Immature natural killer cell (primary cell): ENCODE data around the gene RBBP4. TPM values are rescaled to one million over a fixed set of nuclear protein-coding genes. Genes with fewer than 3 reads are reported as not detected.
"Not testable (repeated sequence)": the region's sequence is repeated elsewhere in the genome, so short reads cannot be mapped to it uniquely, and the experiment has no call there.

Experiments
- DNase-seq, 3 donors: peaks; one replicate each; pipeline ENCODE4 v3.0.0; 2022; ENCODE audit warnings: mixed read lengths in 1 of 3
- H3K27ac Mint-ChIP-seq, 6 donors: one replicate each; pipeline ENCODE4 v1.8.0; 2020; ENCODE audit warnings: mixed read lengths in 6 of 6, mild to moderate bottlenecking in 5 of 6, inconsistent platforms in 4 of 6, moderate library complexity in 3 of 6
- H3K27me3 Mint-ChIP-seq, 3 donors: one replicate each; pipeline ENCODE4 v1.8.0; 2020 to 2021; ENCODE audit warnings: low read depth in 3 of 3, mild to moderate bottlenecking in 3 of 3, mixed read lengths in 3 of 3, moderate library complexity in 3 of 3, inconsistent platforms in 1 of 3
- H3K36me3 Mint-ChIP-seq, 3 donors: one replicate each; pipeline ENCODE4 v1.8.0; 2020; ENCODE audit warnings: mixed read lengths in 3 of 3, inconsistent platforms in 2 of 3, mild to moderate bottlenecking in 2 of 3
- H3K4me1 Mint-ChIP-seq, 2 donors: one replicate each; pipeline ENCODE4 v1.8.0; 2020; ENCODE audit warnings: inconsistent platforms in 2 of 2, mild to moderate bottlenecking in 2 of 2, mixed read lengths in 2 of 2, moderate library complexity in 1 of 2
- H3K4me3 Mint-ChIP-seq, 5 donors: one replicate each; pipeline ENCODE4 v1.8.0; 2020; ENCODE audit warnings: mild to moderate bottlenecking in 5 of 5, mixed read lengths in 5 of 5, inconsistent platforms in 3 of 5, moderate library complexity in 3 of 5
- H3K9me3 Mint-ChIP-seq, 6 donors: one replicate each; pipeline ENCODE4 v1.8.0; 2020; ENCODE audit warnings: mild to moderate bottlenecking in 6 of 6, mixed read lengths in 6 of 6, inconsistent platforms in 4 of 6, moderate library complexity in 3 of 6
- polyA plus RNA-seq, 3 donors: library from polyadenylated mRNA; unstranded; fragments of 300-500 nt; fragmentation: Illumina TruSeq; gene quantifications; one replicate each; pipeline ENCODE4 v1.2.3, GENCODE V29; 2021

The RBBP4 gene
- polyA plus RNA-seq, 3 donors from 2014 or later, result 314 to 568 (median 325) TPM

DNA sequence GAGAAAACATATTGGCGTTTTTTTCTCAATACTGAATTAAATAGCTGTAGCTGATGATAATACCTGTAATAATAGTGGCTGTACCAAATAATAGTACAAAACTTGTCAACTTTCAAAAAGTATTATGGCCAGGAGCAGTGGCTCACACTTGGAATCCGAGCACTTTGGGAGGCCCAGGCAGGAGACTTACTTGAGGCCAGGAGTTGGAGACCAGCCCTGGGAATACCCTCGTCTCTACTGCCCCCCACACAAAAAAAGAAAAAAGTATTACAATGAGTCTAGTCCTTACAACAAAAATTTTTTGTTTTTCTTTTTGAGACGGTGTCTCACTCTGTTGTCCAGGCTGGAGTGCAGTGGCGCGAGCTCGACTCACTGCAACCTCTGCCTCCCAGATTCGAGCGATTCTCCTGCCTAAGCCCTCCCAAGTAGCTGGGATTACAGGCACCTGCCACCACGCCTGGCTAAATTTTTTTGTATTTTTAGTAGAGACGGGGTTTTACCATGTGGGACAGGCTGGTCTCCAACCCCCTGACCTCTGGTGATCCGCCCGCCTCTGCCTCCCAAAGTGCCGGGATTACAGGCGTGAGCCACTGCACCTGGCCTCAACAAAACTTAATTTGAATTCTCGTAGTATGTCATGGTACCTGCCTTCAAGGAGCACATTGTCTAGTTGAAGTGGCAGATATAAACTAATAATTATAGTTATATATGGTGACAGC is 1.4 kb downstream of the RBBP4 start:
- H3K4me3 Mint-ChIP-seq, result peak overlapping the region; percentile 94 to 100 (median 95)
- peak overlapping the region; percentile 96 to 100 (median 100) for H3K27ac Mint-ChIP-seq
- H3K4me1 Mint-ChIP-seq, result peaks cover 65 to 80% of the 10 kb centered on the region in 2 donors
- H3K27me3 Mint-ChIP-seq, result peaks cover 9 to 20% (median 14%) of the 10 kb centered on the region in 3 donors
- no peaks in the 10 kb centered on the region for H3K9me3 Mint-ChIP-seq
- H3K36me3 Mint-ChIP-seq, result peaks cover 12 to 19% (median 13%) of the 10 kb centered on the region in 3 donors
- no peak for DNase-seq

- Mint-ChIP-seq H3K9me3 (no peaks in the 10 kb centered on the region), H3K27me3 (no peaks in the 10 kb centered on the region), H3K4me3 (no peak overlapping the region), H3K4me1 (peaks cover 19 to 51% of the 10 kb centered on the region in 2 donors), H3K36me3 (peaks cover 22 to 37% (median 28%) of the 10 kb centered on the region in 3 donors), H3K27ac (no peak overlapping the region)
- no peak for DNase-seq
Measured at GRCh38 chr1:32659581-32659980, 8.6 kb downstream of the RBBP4 start.

- Mint-ChIP-seq H3K4me3 (no peak overlapping the region), H3K27me3 (no peaks in the 10 kb centered on the region), H3K27ac (no peak overlapping the region), H3K4me1 (peaks cover 3 to 13% of the 10 kb centered on the region in 2 donors), H3K36me3 (peaks cover 11 to 33% (median 22%) of the 10 kb centered on the region in 3 donors), H3K9me3 (no peaks in the 10 kb centered on the region)
- DNase-seq, result no peak
Measured at GRCh38 chr1:32665915-32666314, 14.9 kb downstream of the RBBP4 start.

DNA sequence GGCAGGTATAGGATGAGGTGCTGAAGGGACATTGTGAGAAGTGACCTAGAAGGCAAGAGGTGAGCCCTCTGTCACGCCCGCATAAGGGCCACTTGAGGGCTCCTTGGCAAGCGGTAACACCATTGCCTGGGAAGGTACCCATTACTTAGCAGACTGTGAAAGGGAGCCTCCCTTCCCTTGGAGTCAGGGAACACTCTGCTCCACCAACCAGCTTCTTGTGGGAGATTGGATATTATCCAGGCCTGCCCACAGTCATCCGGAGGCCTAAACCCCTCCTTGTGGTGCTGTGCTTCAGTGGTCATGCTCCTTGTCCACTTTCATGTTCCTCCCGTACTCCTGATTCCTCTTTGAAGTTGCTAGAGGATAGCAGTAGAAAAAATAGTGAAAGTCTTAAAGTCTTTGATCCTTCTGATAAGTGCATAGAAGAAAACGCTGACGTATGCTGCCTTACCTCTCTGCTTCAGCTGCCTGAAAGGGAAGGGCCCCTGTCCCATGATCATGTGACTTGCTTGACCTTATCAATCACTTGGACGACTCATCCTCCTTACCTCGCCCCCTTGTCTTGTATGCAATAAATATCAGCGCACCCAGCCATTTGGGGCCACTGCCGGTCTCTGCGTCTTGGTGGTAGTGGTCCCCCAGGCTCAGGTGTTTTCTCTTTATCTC is 16.0 kb downstream of the RBBP4 start:
- H3K27ac Mint-ChIP-seq, result peak overlapping the region in 1 of 6 donors; percentile 5
- peaks cover 3 to 12% of the 10 kb centered on the region in 2 donors for H3K4me1 Mint-ChIP-seq
- H3K27me3 Mint-ChIP-seq, result no peaks in the 10 kb centered on the region
- H3K36me3 Mint-ChIP-seq, result peaks cover 16 to 37% (median 25%) of the 10 kb centered on the region in 3 donors
- H3K4me3 Mint-ChIP-seq, result no peak overlapping the region
- no peaks in the 10 kb centered on the region for H3K9me3 Mint-ChIP-seq
- no peak for DNase-seq

GRCh38 chr1:32668716-32669115 is 17.7 kb downstream of the RBBP4 start:
- peaks cover 27 to 49% (median 32%) of the 10 kb centered on the region in 3 donors for H3K36me3 Mint-ChIP-seq
- not testable (repeated sequence) for H3K27me3 Mint-ChIP-seq, H3K9me3 Mint-ChIP-seq, H3K4me3 Mint-ChIP-seq, DNase-seq
- H3K4me1 Mint-ChIP-seq, result peaks cover 3 to 12% of the 10 kb centered on the region in 2 donors
- H3K27ac Mint-ChIP-seq, result peak overlapping the region in 1 of 6 donors; percentile 34

DNA sequence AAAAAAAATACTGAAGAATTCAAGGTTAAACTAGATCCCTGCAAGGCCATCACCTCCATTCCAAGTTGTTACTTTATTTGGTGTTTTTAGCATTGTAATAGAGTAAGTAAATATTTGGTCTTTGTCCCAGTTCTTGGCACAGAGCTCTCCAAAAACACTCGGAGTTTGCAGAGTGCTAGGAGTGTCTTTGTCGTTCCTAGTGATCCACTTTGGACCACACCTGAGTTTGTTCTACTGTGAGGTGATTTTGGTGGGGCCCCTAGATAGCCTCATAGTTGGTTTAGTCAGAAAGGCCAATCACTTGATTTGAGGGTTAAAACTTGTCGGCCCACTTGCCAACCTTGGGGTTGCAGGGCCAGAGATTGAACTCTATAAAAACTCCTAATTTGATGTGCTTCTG is 25.9 kb downstream of the RBBP4 start:
- no peak overlapping the region for H3K27ac Mint-ChIP-seq
- no peak overlapping the region for H3K4me3 Mint-ChIP-seq
- DNase-seq, result no peak
- no peaks in the 10 kb centered on the region for H3K9me3 Mint-ChIP-seq
- peaks cover 0 to 2% (median 0%) of the 10 kb centered on the region in 3 donors for H3K27me3 Mint-ChIP-seq
- peaks cover 22 to 53% (median 45%) of the 10 kb centered on the region in 3 donors for H3K36me3 Mint-ChIP-seq
- no peaks in the 10 kb centered on the region for H3K4me1 Mint-ChIP-seq

DNA sequence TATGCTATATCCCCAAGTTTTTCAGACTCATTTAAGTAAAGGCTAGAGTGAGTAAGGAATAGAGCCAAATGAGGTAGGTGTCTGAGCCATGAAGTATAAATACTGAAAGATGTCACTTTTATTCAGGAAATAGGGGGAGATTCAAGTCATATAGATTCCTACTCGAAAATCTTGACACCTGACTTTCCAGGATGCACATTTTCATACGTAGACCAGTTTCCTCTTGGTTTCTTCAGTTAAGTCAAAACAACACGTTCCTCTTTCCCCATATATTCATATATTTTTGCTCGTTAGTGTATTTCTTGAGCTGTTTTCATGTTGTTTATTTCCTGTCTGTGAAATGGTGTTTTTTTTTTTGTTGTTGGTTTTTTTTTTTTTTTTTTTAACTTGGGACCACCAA is 29.0 kb downstream of the RBBP4 start:
- Mint-ChIP-seq H3K27ac (peak overlapping the region in 3 of 6 donors; percentile 34 to 36 (median 35)), H3K36me3 (peaks cover 16 to 39% (median 34%) of the 10 kb centered on the region in 3 donors)
- not testable (repeated sequence) for H3K4me1 Mint-ChIP-seq, DNase-seq, H3K27me3 Mint-ChIP-seq, H3K4me3 Mint-ChIP-seq, H3K9me3 Mint-ChIP-seq

GRCh38 chr1:32680642-32681041 is 29.6 kb downstream of the RBBP4 start:
- Mint-ChIP-seq H3K9me3 (no peaks in the 10 kb centered on the region), H3K27me3 (peaks cover 0 to 2% (median 0%) of the 10 kb centered on the region in 3 donors), H3K4me1 (no peaks in the 10 kb centered on the region), H3K4me3 (no peak overlapping the region), H3K27ac (peak overlapping the region in 1 of 6 donors; percentile 40), H3K36me3 (peaks cover 16 to 35% (median 34%) of the 10 kb centered on the region in 3 donors)
- DNase-seq, result no peak

DNA sequence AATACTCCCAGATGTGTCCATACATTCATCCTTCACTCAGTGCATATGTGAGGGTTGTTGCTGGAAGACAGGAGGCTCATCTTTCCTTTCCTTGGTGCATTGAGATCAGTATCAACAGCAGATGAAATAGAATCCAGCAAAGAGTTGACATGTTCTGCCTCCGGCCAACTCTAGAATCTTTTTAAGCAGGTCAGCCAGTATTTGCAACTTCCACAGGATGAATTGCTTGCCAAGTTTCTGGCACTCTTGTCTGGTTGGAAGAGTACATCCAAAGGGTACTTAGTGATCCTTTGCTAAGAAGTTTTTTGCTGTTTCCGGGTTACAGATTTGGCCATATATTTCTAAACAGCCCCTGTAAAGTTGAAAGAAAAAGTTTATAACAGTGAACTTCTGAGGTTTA is 30.5 kb downstream of the RBBP4 start:
- Mint-ChIP-seq H3K27me3 (peaks cover 0 to 2% (median 0%) of the 10 kb centered on the region in 3 donors), H3K36me3 (peaks cover 16 to 39% (median 38%) of the 10 kb centered on the region in 3 donors), H3K9me3 (no peaks in the 10 kb centered on the region), H3K4me1 (no peaks in the 10 kb centered on the region), H3K4me3 (no peak overlapping the region), H3K27ac (peak overlapping the region in 4 of 6 donors; percentile 9 to 51 (median 34))
- DNase-seq, result no peak

DNA sequence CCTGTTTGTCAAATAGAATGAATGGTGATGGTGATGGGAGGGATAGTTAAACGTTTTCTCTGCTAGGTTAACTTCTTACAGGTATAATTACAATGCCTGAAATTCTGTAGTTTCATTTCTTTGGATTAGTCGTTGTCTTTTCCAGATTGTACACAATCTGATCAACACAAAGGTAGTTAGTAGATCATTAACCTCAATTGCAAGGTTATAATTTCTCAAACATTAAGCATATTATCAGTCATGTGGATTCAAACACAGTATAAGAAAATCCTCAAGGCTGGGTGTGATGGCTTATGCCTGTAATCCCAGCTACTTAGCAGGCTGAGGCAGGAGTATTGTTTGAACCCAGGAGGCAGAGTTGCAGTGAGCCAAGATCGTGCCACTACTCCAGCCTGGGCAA is 31.0 kb downstream of the RBBP4 start:
- Mint-ChIP-seq H3K27ac (peak overlapping the region in 2 of 6 donors; percentile 39 to 51), H3K36me3 (peaks cover 16 to 40% (median 39%) of the 10 kb centered on the region in 3 donors), H3K4me1 (no peaks in the 10 kb centered on the region), H3K27me3 (peaks cover 0 to 2% (median 0%) of the 10 kb centered on the region in 3 donors), H3K4me3 (no peak overlapping the region), H3K9me3 (no peaks in the 10 kb centered on the region)
- no peak for DNase-seq

DNA sequence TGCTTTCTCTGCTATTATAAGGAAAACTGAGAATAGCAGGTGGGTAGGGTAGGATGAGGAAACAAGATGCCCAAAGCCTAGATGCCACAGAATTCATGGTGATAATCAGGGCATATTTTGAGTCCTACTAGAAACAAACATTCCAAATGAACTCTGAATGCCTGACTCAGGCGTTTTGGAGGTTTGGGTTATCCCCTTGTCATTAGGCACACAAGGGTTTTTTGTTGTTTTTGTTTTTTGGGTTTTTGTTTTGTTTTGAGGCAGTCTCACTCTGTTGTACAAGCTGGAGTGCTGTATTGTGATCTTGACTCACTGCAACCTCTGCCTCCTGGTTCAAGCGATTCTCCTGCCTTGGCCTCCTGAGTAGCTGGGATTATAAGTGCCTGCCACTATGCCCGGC is 32.4 kb downstream of the RBBP4 start:
- Mint-ChIP-seq H3K4me1 (no peaks in the 10 kb centered on the region), H3K36me3 (peaks cover 9 to 33% (median 31%) of the 10 kb centered on the region in 3 donors), H3K27ac (no peak overlapping the region), H3K4me3 (no peak overlapping the region), H3K9me3 (no peaks in the 10 kb centered on the region), H3K27me3 (peaks cover 0 to 2% (median 0%) of the 10 kb centered on the region in 3 donors)
- DNase-seq, result no peak

DNA sequence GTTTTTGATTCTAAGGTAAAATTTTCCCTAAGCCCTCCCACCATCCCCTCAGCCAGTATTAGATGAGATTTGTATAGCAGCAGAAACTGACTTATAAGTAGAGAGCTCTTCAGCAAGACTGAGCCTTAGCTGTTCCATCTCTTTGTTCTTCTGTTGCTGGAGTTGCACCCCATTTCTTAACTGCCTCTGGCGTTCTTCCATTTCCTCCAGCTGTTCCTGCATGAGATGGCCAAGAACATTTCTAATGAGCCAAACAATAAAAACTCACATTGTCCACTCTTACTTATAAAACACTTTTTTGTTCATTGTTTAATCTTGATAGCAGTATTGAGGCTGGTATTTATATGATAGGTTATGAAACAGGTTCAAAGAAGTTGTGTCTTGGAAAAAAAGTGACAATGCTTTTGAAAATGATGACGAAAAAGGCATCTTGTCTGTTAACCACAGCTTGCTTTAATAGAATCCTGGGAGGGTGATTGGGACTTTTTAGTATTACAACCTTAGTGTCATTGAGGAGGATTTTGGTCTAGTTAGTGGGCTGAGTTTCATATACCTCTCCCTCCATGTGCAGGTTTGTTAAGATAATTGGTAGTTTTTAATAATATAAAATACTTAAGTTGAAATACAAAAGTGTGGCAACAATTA is 33.3 kb downstream of the RBBP4 start:
- Mint-ChIP-seq H3K27ac (peak overlapping the region in 1 of 6 donors; percentile 80), H3K27me3 (peaks cover 0 to 2% (median 0%) of the 10 kb centered on the region in 3 donors), H3K4me1 (no peaks in the 10 kb centered on the region), H3K9me3 (no peaks in the 10 kb centered on the region), H3K36me3 (peaks cover 9 to 32% (median 31%) of the 10 kb centered on the region in 3 donors), H3K4me3 (no peak overlapping the region)
- no peak for DNase-seq

DNA sequence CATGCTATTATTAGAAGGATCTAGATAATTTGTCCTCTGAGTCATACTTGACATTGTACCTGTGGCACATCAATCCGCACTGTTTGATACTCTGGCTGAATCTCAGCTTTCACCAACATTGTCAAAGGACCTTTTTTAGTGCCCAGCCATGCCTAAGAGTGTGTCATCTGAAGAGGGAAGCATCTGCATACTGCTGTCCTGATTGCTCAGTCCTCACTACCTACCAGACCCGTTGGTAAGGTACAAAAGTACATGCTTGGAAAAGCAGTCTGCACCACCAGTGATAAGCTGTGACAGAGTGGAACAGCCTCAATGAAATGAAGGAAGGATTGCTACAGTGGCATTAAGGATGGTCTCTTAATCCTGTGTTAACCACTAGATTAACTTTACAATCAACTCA is 34.5 kb downstream of the RBBP4 start:
- peaks cover 0 to 2% (median 0%) of the 10 kb centered on the region in 3 donors for H3K27me3 Mint-ChIP-seq
- peaks cover 9 to 24% (median 23%) of the 10 kb centered on the region in 3 donors for H3K36me3 Mint-ChIP-seq
- no peak overlapping the region for H3K4me3 Mint-ChIP-seq
- H3K4me1 Mint-ChIP-seq, result no peaks in the 10 kb centered on the region
- no peak for DNase-seq
- H3K9me3 Mint-ChIP-seq, result no peaks in the 10 kb centered on the region
- H3K27ac Mint-ChIP-seq, result peak overlapping the region in 2 of 6 donors; percentile 46 to 63

DNA sequence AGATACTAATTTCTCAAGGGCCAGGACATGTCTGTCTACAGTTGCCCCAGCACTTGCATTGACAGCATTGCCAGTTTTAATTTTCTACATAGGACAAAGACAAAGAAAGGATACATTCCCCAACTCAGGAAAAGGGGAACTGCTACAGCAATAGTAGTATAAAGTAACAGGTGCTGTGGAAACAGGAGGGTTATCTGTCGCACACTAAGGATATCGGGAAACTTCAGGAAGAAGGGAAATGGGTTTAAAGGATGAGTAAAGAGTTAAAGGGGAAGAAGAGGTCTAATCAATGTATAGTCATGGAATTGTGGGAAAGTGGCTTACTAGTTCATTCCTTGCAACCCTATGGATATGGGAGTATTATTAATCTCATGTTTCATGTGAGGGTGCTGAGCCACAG is 35.4 kb downstream of the RBBP4 start:
- H3K27me3 Mint-ChIP-seq, result peaks cover 0 to 2% (median 0%) of the 10 kb centered on the region in 3 donors
- H3K4me1 Mint-ChIP-seq, result no peaks in the 10 kb centered on the region
- no peak overlapping the region for H3K4me3 Mint-ChIP-seq
- peaks cover 6 to 15% (median 14%) of the 10 kb centered on the region in 3 donors for H3K36me3 Mint-ChIP-seq
- no peak for DNase-seq
- H3K27ac Mint-ChIP-seq, result peak overlapping the region in 3 of 6 donors; percentile 31 to 79 (median 78)
- no peaks in the 10 kb centered on the region for H3K9me3 Mint-ChIP-seq
